Measurements from ENCODE around the gene MED12.

The MED12 gene

DNA sequence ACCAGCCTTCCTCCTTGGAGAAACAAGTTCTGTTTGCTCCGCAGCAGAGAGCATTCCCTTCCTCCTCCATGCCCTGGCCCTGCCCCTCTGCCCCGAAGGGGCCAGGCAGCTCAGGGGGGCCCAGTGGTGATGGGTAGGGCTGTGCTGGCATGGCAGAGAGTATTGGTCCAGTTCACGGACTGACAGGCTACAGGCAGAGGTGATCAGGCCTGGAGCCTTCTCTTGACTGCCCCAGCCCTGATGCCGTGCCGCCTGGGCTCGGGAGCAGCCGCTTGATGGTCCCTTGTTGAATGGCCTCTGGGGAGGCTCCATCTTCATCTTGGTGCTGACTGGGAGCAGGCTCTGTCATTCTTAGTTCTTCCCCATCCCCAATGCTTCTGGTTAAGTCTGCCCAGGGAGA, 35.8 kb downstream of the MED12 start:
- H3K4me3 ChIP-seq (replicated peaks; ENCODE audit: insufficient read depth, low read length), result no peak overlapping the region
- no peak overlapping the region for H3K27ac ChIP-seq (replicated peaks)
- DNase-seq (ENCODE audit: low read depth in 1 of 2, low spot score in 1 of 2), result no peak
- TF ChIP-seq POLR2AphosphoS5 (IDR thresholded peaks at IDR 0.05; ENCODE audit: low read depth), result no peak
- TF ChIP-seq, protein P1, sequence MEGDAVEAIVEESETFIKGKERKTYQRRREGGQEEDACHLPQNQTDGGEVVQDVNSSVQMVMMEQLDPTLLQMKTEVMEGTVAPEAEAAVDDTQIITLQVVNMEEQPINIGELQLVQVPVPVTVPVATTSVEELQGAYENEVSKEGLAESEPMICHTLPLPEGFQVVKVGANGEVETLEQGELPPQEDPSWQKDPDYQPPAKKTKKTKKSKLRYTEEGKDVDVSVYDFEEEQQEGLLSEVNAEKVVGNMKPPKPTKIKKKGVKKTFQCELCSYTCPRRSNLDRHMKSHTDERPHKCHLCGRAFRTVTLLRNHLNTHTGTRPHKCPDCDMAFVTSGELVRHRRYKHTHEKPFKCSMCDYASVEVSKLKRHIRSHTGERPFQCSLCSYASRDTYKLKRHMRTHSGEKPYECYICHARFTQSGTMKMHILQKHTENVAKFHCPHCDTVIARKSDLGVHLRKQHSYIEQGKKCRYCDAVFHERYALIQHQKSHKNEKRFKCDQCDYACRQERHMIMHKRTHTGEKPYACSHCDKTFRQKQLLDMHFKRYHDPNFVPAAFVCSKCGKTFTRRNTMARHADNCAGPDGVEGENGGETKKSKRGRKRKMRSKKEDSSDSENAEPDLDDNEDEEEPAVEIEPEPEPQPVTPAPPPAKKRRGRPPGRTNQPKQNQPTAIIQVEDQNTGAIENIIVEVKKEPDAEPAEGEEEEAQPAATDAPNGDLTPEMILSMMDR (IDR thresholded peaks at IDR 0.05; ENCODE audit: insufficient read depth, low read length), result no peak
- no peak for TF ChIP-seq GABPA (IDR thresholded peaks at IDR 0.05; ENCODE audit: low read depth)
- TF ChIP-seq, protein P2, sequence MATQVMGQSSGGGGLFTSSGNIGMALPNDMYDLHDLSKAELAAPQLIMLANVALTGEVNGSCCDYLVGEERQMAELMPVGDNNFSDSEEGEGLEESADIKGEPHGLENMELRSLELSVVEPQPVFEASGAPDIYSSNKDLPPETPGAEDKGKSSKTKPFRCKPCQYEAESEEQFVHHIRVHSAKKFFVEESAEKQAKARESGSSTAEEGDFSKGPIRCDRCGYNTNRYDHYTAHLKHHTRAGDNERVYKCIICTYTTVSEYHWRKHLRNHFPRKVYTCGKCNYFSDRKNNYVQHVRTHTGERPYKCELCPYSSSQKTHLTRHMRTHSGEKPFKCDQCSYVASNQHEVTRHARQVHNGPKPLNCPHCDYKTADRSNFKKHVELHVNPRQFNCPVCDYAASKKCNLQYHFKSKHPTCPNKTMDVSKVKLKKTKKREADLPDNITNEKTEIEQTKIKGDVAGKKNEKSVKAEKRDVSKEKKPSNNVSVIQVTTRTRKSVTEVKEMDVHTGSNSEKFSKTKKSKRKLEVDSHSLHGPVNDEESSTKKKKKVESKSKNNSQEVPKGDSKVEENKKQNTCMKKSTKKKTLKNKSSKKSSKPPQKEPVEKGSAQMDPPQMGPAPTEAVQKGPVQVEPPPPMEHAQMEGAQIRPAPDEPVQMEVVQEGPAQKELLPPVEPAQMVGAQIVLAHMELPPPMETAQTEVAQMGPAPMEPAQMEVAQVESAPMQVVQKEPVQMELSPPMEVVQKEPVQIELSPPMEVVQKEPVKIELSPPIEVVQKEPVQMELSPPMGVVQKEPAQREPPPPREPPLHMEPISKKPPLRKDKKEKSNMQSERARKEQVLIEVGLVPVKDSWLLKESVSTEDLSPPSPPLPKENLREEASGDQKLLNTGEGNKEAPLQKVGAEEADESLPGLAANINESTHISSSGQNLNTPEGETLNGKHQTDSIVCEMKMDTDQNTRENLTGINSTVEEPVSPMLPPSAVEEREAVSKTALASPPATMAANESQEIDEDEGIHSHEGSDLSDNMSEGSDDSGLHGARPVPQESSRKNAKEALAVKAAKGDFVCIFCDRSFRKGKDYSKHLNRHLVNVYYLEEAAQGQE (IDR thresholded peaks at IDR 0.05; ENCODE audit: insufficient replicate concordance, low read depth), result no peak
- no peak for TF ChIP-seq SPI1 (IDR thresholded peaks at IDR 0.05; ENCODE audit: borderline replicate concordance, low read depth)
- no peaks in the 10 kb centered on the region for H3K27me3 ChIP-seq (ENCODE audit: insufficient read depth, poor library complexity, severe bottlenecking)

DNA sequence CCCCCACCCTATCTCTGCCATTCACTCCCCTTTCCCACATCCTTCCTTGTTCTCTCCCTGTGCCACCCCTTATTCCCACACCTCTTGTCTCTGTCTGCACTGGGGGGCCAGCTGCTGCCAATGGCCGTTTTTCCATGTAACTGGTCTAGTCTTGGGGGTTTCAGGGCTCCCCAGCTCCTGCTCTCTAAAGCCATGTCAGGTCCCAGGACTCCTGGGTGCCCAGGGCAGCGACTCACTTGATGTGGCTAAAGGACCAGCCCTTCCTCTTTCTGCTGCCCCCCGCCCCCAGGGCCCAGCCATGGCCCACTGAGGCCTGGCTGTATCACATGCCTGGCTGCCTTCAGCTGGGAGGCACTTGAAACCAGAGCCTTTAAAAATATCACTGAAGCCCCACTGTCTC, 36.2 kb downstream of the MED12 start:
- Histone ChIP-seq H3K27ac (replicated peaks) (no peak overlapping the region), H3K27me3 (ENCODE audit: insufficient read depth, poor library complexity, severe bottlenecking) (no peaks in the 10 kb centered on the region), H3K4me3 (replicated peaks; ENCODE audit: insufficient read depth, low read length) (no peak overlapping the region)
- DNase-seq (ENCODE audit: low read depth in 1 of 2, low spot score in 1 of 2), result no peak
- TF ChIP-seq GABPA (IDR thresholded peaks at IDR 0.05; ENCODE audit: low read depth), result no peak
- TF ChIP-seq, protein P1 (IDR thresholded peaks at IDR 0.05; ENCODE audit: insufficient read depth, low read length), result no peak

DNA sequence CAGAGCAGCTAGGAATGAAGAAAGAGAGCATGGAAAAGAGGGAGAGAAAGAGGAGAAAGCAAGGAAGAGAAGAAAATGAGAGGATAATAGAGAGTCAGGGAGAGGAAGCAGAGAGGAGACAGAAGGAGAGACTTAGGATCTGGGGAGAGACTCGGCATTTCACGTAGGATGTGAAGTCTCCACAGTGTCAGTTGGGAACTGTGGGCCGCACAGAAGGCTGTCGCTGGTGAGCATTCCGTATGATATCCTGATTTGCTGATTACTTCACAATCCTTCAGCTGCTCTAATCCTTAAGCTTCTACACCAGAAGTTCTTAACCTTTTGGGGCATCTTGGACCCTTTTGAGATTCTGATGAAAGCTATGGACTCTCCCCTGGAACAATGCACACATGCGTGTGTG, 40.2 kb downstream of the MED12 start:
- Histone ChIP-seq H3K27me3 (ENCODE audit: insufficient read depth, poor library complexity, severe bottlenecking) (no peaks in the 10 kb centered on the region), H3K27ac (replicated peaks) (no peak overlapping the region), H3K4me3 (replicated peaks; ENCODE audit: insufficient read depth, low read length) (no peak overlapping the region)
- TF ChIP-seq, protein P2 (IDR thresholded peaks at IDR 0.05; ENCODE audit: insufficient replicate concordance, low read depth), result no peak
- TF ChIP-seq GABPA (IDR thresholded peaks at IDR 0.05; ENCODE audit: low read depth) (no peak), POLR2AphosphoS5 (IDR thresholded peaks at IDR 0.05; ENCODE audit: low read depth) (no peak), SPI1 (IDR thresholded peaks at IDR 0.05; ENCODE audit: borderline replicate concordance, low read depth) (no peak)
- TF ChIP-seq, protein P1 (IDR thresholded peaks at IDR 0.05; ENCODE audit: insufficient read depth, low read length), result no peak
- DNase-seq (ENCODE audit: low read depth in 1 of 2, low spot score in 1 of 2), result no peak

DNA sequence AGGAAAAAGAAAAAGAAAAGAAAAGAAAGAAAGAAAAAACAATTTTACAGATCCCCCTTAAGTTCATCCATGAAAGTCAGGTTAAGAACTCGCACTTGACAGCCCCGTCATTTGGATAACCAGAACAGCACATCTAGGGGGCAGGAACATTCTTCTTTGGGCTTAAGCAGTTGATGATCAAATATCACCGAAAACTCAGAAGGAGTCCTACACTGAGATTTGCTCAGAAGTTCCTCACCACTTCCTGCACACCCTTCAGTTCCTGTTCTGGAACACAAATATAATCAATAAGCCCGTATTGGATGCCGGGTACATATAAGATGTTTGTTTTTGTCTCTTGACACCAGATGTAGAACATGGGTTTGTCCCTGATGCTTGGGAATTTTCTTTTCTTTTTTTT, 40.9 kb downstream of the MED12 start:
- Histone ChIP-seq H3K27me3 (ENCODE audit: insufficient read depth, poor library complexity, severe bottlenecking) (no peaks in the 10 kb centered on the region), H3K4me3 (replicated peaks; ENCODE audit: insufficient read depth, low read length) (no peak overlapping the region), H3K27ac (replicated peaks) (no peak overlapping the region)
- no peak for DNase-seq (ENCODE audit: low read depth in 1 of 2, low spot score in 1 of 2)
- TF ChIP-seq SPI1 (IDR thresholded peaks at IDR 0.05; ENCODE audit: borderline replicate concordance, low read depth) (no peak), GABPA (IDR thresholded peaks at IDR 0.05; ENCODE audit: low read depth) (no peak), POLR2AphosphoS5 (IDR thresholded peaks at IDR 0.05; ENCODE audit: low read depth) (no peak)
- TF ChIP-seq, protein P1 (IDR thresholded peaks at IDR 0.05; ENCODE audit: insufficient read depth, low read length), result no peak
- TF ChIP-seq, protein P2 (IDR thresholded peaks at IDR 0.05; ENCODE audit: insufficient replicate concordance, low read depth), result no peak

Measured in HL-60 (cell line).